Kidney (tissue), 14 donors: ENCODE results near the gene FAM83G. TPM values are rescaled to one million over a fixed set of nuclear protein-coding genes. Genes with fewer than 3 reads are reported as not detected.
A peak's percentile ranks its signal among the peaks of the same experiment; 100 is the strongest.

Source experiments
- DNase-seq, 5 donors: peaks; one replicate each; pipeline ENCODE4 v3.0.0-alpha.2; 2013 to 2020
- FAIRE-seq: peaks from 2 replicates; lab custom pipeline; 2012; peaks lifted over from hg19 to GRCh38; lab: Jason Lieb, UNC
- H3K27ac ChIP-seq, 2 donors: one replicate each; pipeline ENCODE4 v1.7.0; 2013; ENCODE audit warnings: low read depth in 2 of 2, low read length in 2 of 2, inconsistent platforms in 1 of 2
- H3K27me3 ChIP-seq: one replicate; pipeline ENCODE4 v1.7.1; 2013; ENCODE audit warnings: low read length, inconsistent platforms; ENCODE audit not compliant: control insufficient read depth, insufficient read depth
- H3K36me3 ChIP-seq, 3 donors: one replicate each; pipeline versions ENCODE4 v1.7.0 to v1.7.1; 2013; ENCODE audit warnings: low read length in 3 of 3, control low read depth in 1 of 3, inconsistent platforms in 1 of 3; ENCODE audit not compliant: insufficient read depth in 3 of 3, control insufficient read depth in 2 of 3
- H3K4me1 ChIP-seq, 3 donors: one replicate each; pipeline versions ENCODE4 v1.7.0 to v1.7.1; 2013; ENCODE audit warnings: low read length in 3 of 3, inconsistent platforms in 1 of 3, low read depth in 1 of 3; ENCODE audit not compliant: control insufficient read depth in 2 of 3, insufficient read depth in 2 of 3
- H3K4me3 ChIP-seq, 3 donors: one replicate each; pipeline versions ENCODE4 v1.7.0 to v1.8.1; 2013; ENCODE audit warnings: low read length in 3 of 3, control low read depth in 1 of 3, inconsistent platforms in 1 of 3
- H3K9ac ChIP-seq, 3 donors: one replicate each; pipeline versions ENCODE4 v1.7.0 to v1.7.1; 2013; ENCODE audit warnings: low read length in 3 of 3, control low read depth in 1 of 3, inconsistent platforms in 1 of 3
- H3K9me3 ChIP-seq, 3 donors: one replicate each; pipeline versions ENCODE4 v1.7.0 to v1.7.1; 2013; ENCODE audit warnings: low read length in 3 of 3, control low read depth in 1 of 3, inconsistent platforms in 1 of 3; ENCODE audit not compliant: control insufficient read depth in 2 of 3, insufficient read depth in 1 of 3
- intact Hi-C: fragments of 100-400 bp; cut with DNase I; formaldehyde crosslinking; loops from one replicate; pipeline ENCODE4 v1.11.1; 2022
- polyA plus RNA-seq: library from polyadenylated mRNA; stranded (reverse); fragments of 350-450 nt; fragmentation: Illumina TruSeq; extraction: RNeasy Lipid Tissue Mini Kit (QIAGEN cat#74804); gene quantifications from one replicate; pipeline ENCODE4 v1.2.3, GENCODE V29; 2014; ENCODE audit warnings: low read depth, low replicate concordance; ENCODE audit not compliant: insufficient read depth
- total RNA-seq: library from RNA; stranded (reverse); fragmentation: NEBNext Ultra II Directional; extraction: Animal tissue kit (Norgen Biotek cat#: 25700); gene quantifications from one replicate; pipeline ENCODE4 v1.2.1, GENCODE V29; 2021
- TF ChIP-seq, protein P1 (sequence below): IDR thresholded peaks from 3 replicates; pipeline ENCODE4 v1.5.1; 2012; ENCODE audit warnings: mild to moderate bottlenecking, moderate library complexity, borderline replicate concordance; ENCODE audit not compliant: insufficient read depth; ENCODE audit errors: extremely low read depth
- donor health status: control.
- donor health status: control.
- donor health status: control.
- donor health status: control.
- donor health status: control.
- donor health status: DM: yes; HTN: yes; CAD: no.
- donor health status: Normal renal cell carcinoma (clear cell type).

The FAM83G gene
- total and polyA plus RNA-seq, 2 donors from 2014 or later: 4.9 to 8.0 TPM

DNA sequence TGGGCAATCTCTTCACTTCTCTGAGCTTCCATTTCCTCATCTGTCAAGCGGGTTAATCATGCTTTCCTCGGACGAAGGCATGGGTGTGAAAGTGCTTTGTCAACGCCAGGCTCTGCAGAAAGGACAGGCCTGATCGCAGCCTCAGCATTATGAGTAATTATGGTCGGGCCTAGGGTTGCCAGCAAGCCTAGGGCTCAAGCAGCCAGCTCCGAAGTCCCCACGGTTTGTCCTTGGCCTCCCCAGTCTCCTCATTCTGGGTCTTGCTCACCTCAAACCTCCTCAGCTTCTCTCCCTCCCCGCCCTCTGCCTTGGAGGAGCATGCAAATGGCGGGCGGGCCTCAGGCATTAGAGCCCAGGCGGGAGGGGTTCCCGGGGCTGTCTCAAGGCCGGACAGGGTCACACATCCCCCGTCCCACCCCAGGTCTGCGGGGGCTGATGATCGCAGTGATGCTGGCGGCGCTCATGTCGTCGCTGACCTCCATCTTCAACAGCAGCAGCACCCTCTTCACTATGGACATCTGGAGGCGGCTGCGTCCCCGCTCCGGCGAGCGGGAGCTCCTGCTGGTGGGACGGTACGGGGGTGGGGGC is 10.2 kb upstream of the FAM83G start:
- Histone ChIP-seq H3K9me3 (no peaks in the 10 kb centered on the region), H3K4me3 (no peak overlapping the region), H3K27me3 (no peaks in the 10 kb centered on the region), H3K27ac (no peak overlapping the region), H3K9ac (no peak overlapping the region), H3K36me3 (no peaks in the 10 kb centered on the region), H3K4me1 (no peaks in the 10 kb centered on the region)
- FAIRE-seq (no peak), DNase-seq (peak in 1 of 5 donors; percentile 69)
- TF ChIP-seq, protein P1, sequence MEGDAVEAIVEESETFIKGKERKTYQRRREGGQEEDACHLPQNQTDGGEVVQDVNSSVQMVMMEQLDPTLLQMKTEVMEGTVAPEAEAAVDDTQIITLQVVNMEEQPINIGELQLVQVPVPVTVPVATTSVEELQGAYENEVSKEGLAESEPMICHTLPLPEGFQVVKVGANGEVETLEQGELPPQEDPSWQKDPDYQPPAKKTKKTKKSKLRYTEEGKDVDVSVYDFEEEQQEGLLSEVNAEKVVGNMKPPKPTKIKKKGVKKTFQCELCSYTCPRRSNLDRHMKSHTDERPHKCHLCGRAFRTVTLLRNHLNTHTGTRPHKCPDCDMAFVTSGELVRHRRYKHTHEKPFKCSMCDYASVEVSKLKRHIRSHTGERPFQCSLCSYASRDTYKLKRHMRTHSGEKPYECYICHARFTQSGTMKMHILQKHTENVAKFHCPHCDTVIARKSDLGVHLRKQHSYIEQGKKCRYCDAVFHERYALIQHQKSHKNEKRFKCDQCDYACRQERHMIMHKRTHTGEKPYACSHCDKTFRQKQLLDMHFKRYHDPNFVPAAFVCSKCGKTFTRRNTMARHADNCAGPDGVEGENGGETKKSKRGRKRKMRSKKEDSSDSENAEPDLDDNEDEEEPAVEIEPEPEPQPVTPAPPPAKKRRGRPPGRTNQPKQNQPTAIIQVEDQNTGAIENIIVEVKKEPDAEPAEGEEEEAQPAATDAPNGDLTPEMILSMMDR: no peak
- intact Hi-C loops: no loop called here

DNA sequence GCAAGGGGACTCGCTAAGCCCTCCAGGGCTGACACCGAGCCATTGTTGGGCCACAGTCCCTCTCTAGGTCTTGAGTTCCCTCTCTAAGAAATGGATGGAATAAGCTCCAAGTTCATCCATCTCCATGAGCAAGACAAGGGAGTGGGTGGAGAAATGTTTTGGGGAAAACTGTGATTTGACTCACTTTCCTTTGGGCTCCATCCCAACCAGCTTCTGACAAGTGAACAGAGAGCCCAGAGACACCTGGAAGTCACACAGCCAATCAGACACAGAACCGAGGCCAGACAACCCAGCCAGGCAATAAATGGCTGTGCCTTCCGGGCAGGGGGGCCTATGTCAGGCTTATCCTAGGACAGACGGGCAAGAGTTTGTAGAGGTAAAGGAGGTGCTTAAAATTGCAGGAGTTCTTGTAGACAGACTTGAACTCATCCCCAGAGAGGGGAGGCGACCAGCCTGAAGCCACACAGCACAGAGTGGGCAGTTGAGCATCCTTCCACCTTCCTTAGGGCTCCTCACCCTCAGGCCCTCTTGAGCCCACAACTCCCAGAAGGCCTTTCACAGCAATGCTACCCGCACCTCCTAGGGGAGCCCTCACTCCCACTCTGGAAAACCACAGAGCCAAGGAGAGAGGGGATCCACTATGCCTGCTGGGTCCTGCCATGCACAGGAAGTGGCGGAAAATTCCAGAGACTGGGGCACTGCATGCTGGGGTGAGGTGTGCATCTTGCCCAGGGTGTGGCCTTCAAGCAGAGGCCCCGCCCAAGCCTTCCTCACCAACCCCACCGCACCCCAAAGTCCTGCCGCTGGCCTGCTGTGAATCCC is 9.5 kb upstream of the FAM83G start:
- intact Hi-C loops: no loop called here
- no peaks in the 10 kb centered on the region for H3K27me3 ChIP-seq
- no peaks in the 10 kb centered on the region for H3K36me3 ChIP-seq
- H3K27ac ChIP-seq: no peak overlapping the region
- no peaks in the 10 kb centered on the region for H3K4me1 ChIP-seq
- FAIRE-seq: no peak
- no peak overlapping the region for H3K4me3 ChIP-seq
- peak in 1 of 5 donors; percentile 29 for DNase-seq
- no peak overlapping the region for H3K9ac ChIP-seq
- TF ChIP-seq, protein P1: no peak
- no peaks in the 10 kb centered on the region for H3K9me3 ChIP-seq

DNA sequence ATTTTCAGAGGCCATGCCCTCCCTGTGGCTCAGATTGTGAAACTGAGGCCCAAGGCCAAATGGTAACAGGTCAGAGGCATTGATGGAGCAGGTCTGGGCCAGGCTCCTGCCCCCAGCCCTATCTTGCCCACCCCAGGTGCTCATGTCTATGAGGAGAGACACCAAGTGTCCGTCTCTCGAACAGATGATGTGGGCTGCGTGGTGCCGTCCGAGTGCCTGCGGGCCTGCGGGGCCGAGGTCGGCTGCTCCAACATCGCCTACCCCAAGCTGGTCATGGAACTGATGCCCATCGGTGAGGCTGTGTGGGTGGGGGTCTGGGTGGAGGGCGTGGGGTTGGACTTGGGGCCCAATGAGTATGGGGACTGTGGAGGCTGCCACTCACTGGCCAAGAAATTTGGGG is 8.7 kb upstream of the FAM83G start:
- H3K27ac ChIP-seq: no peak overlapping the region
- no peak overlapping the region for H3K4me3 ChIP-seq
- TF ChIP-seq, protein P1: no peak
- no peaks in the 10 kb centered on the region for H3K27me3 ChIP-seq
- no peaks in the 10 kb centered on the region for H3K4me1 ChIP-seq
- no peak for FAIRE-seq
- H3K36me3 ChIP-seq: no peaks in the 10 kb centered on the region
- H3K9ac ChIP-seq: no peak overlapping the region
- intact Hi-C loops: no loop called here
- no peaks in the 10 kb centered on the region for H3K9me3 ChIP-seq
- peak in 1 of 5 donors; percentile 53 for DNase-seq
